ENCODE measurements around the gene SEMA6B.

DNA sequence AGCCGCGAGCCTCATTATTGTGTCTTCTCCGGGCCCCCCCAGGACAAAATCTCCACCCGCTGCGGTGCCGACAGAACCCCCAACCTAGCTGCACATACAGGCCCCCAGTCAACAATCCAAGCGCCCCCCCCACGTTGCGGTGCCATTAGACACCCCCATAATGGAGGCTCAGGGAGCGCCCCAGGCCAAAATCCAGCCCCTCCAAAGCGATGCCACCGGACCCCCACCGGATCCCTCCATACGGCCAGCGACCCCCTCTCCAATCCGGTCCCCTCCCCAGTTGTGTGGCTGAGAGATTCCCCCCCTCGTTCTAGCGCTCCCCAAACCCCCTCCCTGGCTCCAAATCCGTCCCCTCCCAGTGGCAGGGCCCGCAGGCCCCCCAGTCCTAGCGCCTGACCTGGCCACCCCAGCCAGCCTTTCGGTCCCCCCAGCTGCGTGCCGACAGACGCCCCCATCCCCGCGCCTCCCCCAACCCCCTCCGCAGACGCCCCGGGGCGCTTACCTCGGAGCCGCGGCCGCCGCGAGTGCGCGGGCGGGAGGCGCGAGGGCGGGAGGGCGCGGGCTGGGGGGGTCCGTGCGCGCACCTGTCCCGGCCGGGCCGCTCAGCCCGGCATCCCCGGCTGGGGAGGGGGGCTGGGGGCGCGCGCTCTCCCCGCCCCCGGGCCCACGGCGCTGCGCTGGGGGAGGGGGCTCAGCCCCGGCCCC, 21.6 kb upstream of the SEMA6B start:
- TF ChIP-seq, protein P1, sequence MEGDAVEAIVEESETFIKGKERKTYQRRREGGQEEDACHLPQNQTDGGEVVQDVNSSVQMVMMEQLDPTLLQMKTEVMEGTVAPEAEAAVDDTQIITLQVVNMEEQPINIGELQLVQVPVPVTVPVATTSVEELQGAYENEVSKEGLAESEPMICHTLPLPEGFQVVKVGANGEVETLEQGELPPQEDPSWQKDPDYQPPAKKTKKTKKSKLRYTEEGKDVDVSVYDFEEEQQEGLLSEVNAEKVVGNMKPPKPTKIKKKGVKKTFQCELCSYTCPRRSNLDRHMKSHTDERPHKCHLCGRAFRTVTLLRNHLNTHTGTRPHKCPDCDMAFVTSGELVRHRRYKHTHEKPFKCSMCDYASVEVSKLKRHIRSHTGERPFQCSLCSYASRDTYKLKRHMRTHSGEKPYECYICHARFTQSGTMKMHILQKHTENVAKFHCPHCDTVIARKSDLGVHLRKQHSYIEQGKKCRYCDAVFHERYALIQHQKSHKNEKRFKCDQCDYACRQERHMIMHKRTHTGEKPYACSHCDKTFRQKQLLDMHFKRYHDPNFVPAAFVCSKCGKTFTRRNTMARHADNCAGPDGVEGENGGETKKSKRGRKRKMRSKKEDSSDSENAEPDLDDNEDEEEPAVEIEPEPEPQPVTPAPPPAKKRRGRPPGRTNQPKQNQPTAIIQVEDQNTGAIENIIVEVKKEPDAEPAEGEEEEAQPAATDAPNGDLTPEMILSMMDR (IDR thresholded peaks at IDR 0.05) = no peak
- no peak for TF ChIP-seq POLR2A (IDR thresholded peaks at IDR 0.05)

Data from heart left ventricle (tissue), 13 donors.